OCI-LY3 (cell line): ENCODE data around the gene FAM209B.
"Not testable (repeated sequence)": the region's sequence is repeated elsewhere in the genome, so short reads cannot be mapped to it uniquely, and the experiment has no call there.

Experiments used
- H2AFZ ChIP-seq: fragments of 200-600, 300-600 bp; shearing (Covaris generic); 2 replicates; pipeline ENCODE4 v1.6.0; 2014; ENCODE audit warnings: antibody characterized with exemption, low read depth, low read length
- H3K27ac ChIP-seq: fragments of 200-600, 300-600 bp; sonication (generic); 2 replicates; pipeline ENCODE4 v1.5.1; 2014; ENCODE audit warnings: mild to moderate bottlenecking, low read length, moderate library complexity, mixed read lengths
- H3K27me3 ChIP-seq: fragments of 200-600, 300-600 bp; sonication (generic); 2 replicates; pipeline ENCODE4 v1.6.1; 2014; ENCODE audit warnings: low read depth, low read length, mixed read lengths
- H3K36me3 ChIP-seq: fragments of 200-600, 300-600 bp; sonication (generic); replicated peaks from 2 replicates; pipeline ENCODE3; 2014; ENCODE audit warnings: low read depth, low read length, mixed read lengths
- H3K4me1 ChIP-seq: fragments of 300-600, 200-600 bp; sonication (generic); 2 replicates; pipeline ENCODE4 v1.6.1; 2014; ENCODE audit warnings: low read length, mixed read lengths
- H3K4me2 ChIP-seq: fragments of 200-600, 300-600 bp; sonication (generic); 2 replicates; pipeline ENCODE4 v1.6.1; 2014; ENCODE audit warnings: low read length, mixed read lengths
- H3K4me3 ChIP-seq: fragments of 300-600, 200-600 bp; sonication (generic); 2 replicates; pipeline ENCODE4 v1.5.1; 2014; ENCODE audit warnings: antibody characterized with exemption, mild to moderate bottlenecking, low read length, moderate library complexity
- H3K79me2 ChIP-seq: fragments of 300-600, 200-600 bp; shearing (Covaris generic); 2 replicates; pipeline ENCODE4 v1.6.1; 2014; ENCODE audit warnings: mild to moderate bottlenecking, low read length, mixed read lengths
- H3K9ac ChIP-seq: fragments of 300-600, 200-600 bp; shearing (Covaris generic); 2 replicates; pipeline ENCODE4 v1.6.0; 2014; ENCODE audit warnings: mild to moderate bottlenecking, low read length, moderate library complexity
- H3K9me3 ChIP-seq: fragments of 200-600, 300-600 bp; shearing (Covaris generic); 2 replicates; pipeline ENCODE4 v1.6.1; 2014; ENCODE audit warnings: low read length, mixed read lengths; ENCODE audit not compliant: insufficient read depth
- H4K20me1 ChIP-seq: fragments of 200-600, 300-600 bp; sonication (generic); 2 replicates; pipeline ENCODE4 v1.6.1; 2016; ENCODE audit warnings: low read length, mixed read lengths; ENCODE audit not compliant: insufficient read depth
- EZH2phosphoT487 ChIP-seq: fragments of 200-600 bp; shearing (Covaris generic); IDR thresholded peaks from 2 replicates; pipeline ENCODE4 v1.6.1; 2018; ENCODE audit warnings: antibody characterized with exemption, mixed run types, low read depth
- TF ChIP-seq, protein P1 (sequence below): fragments of 200-600, 300-600 bp; sonication (generic); IDR thresholded peaks from 2 replicates; pipeline ENCODE4 v1.5.1; 2014; ENCODE audit warnings: antibody characterized with exemption, low read length, low read depth

The FAM209B gene, protein sequence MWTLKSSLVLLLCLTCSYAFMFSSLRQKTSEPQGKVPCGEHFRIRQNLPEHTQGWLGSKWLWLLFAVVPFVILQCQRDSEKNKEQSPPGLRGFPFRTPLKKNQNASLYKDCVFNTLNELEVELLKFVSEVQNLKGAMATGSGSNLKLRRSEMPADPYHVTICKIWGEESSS

DNA sequence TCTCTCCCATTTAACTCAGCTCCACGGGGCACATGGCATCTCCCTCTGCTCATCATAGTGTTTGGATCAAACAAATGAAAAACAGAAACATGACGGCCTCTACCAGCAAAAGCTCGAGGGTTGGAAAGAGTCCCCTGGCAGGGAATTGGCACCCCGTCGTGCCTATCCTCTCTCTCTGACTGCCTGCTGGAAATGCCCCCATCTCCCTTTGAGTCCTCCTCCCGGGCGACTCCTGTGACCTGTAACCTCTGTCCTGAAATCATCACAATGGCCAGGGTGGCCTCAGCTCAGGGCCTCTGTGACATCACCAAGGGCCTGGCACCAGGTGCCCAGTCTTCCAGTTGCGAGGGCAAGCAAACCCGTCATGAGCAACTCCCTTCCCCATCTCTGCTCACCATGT, at the start of gene FAM209B:
Gene FAM209B, plus strand, starts transcription at position 301 of the 400 bp plus-strand sequence. Its CDS starts 96 bp downstream, at position 397.
- not testable (repeated sequence) for H3K36me3 ChIP-seq, H3K4me1 ChIP-seq, H4K20me1 ChIP-seq, H3K9ac ChIP-seq, H2AFZ ChIP-seq, H3K79me2 ChIP-seq, H3K27ac ChIP-seq, H3K4me2 ChIP-seq, H3K27me3 ChIP-seq, H3K9me3 ChIP-seq, H3K4me3 ChIP-seq

DNA sequence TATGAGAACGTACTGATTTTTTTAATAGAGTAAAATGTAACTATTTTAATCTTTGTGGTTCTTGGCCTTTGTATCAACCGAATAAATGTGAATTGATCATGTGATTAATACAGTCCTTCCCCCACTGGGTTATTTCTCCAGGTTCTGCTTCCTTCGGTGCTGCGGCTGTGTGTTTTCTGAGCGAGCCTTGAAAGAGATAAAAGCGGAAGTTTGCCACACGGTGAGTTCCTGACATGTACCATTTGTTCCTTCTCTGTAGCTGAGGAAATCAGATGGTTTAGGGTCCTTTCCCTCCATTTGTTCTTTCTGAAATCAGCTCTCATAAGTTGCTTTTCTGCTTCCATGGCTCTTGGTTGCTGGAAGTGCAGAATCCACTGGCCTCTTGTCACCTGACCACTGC, 49.1 kb upstream of the FAM209B start:
- Histone ChIP-seq H3K9me3 (no peaks in the 10 kb centered on the region), H3K27me3 (no peaks in the 10 kb centered on the region), H4K20me1 (0 out of 2 replicates have a peak, but pooled peaks cover 4% of the 10 kb centered on the region), H3K4me3 (peak overlapping the region; percentile 13; the same call in 1 of the 2 replicates), H3K36me3 (peaks cover 58% of the 10 kb centered on the region), H3K27ac (peak overlapping the region; percentile 40), H2AFZ (no peak overlapping the region), H3K4me2 (peak overlapping the region; percentile 31), H3K4me1 (peaks cover 10% of the 10 kb centered on the region; the same call in 1 of the 2 replicates), H3K9ac (0 out of 2 replicates have a peak overlapping the region, but pooled peaks have one; percentile 11), H3K79me2 (peaks cover 5% of the 10 kb centered on the region; the same call in 1 of the 2 replicates)
- TF ChIP-seq, protein P1, sequence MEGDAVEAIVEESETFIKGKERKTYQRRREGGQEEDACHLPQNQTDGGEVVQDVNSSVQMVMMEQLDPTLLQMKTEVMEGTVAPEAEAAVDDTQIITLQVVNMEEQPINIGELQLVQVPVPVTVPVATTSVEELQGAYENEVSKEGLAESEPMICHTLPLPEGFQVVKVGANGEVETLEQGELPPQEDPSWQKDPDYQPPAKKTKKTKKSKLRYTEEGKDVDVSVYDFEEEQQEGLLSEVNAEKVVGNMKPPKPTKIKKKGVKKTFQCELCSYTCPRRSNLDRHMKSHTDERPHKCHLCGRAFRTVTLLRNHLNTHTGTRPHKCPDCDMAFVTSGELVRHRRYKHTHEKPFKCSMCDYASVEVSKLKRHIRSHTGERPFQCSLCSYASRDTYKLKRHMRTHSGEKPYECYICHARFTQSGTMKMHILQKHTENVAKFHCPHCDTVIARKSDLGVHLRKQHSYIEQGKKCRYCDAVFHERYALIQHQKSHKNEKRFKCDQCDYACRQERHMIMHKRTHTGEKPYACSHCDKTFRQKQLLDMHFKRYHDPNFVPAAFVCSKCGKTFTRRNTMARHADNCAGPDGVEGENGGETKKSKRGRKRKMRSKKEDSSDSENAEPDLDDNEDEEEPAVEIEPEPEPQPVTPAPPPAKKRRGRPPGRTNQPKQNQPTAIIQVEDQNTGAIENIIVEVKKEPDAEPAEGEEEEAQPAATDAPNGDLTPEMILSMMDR = no peak
- no peak for TF ChIP-seq EZH2phosphoT487

DNA sequence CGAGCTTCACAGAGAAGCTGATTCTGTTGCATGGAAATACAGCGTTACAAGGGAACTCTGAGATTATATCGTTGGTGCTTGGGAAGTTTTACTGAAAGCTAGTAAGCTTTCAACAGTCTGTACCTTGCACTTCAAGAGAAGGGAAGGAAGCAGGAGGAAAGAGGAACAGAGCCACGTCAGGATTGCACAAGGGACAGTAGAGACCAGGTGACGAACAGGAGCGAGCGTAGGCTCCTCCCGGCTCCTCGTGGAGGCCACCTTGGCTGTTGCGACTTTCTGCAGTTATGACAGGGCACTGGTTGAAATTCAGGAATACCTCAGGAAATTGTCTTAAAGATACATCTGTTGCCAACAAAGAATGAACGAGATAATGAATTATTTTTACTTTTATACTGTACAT, 45.8 kb upstream of the FAM209B start:
- peaks cover 10% of the 10 kb centered on the region; the same call in 1 of the 2 replicates for H3K4me1 ChIP-seq
- no peak overlapping the region for H2AFZ ChIP-seq
- H3K27me3 ChIP-seq = no peaks in the 10 kb centered on the region
- no peak overlapping the region for H3K9ac ChIP-seq
- TF ChIP-seq, protein P1 = no peak
- no peak overlapping the region for H3K4me2 ChIP-seq
- no peak overlapping the region for H3K4me3 ChIP-seq
- H3K27ac ChIP-seq = no peak overlapping the region
- H3K79me2 ChIP-seq = peaks cover 9% of the 10 kb centered on the region; the same call in 1 of the 2 replicates
- H4K20me1 ChIP-seq = 0 out of 2 replicates have a peak, but pooled peaks cover 4% of the 10 kb centered on the region
- H3K9me3 ChIP-seq = no peaks in the 10 kb centered on the region
- peaks cover 46% of the 10 kb centered on the region for H3K36me3 ChIP-seq

DNA sequence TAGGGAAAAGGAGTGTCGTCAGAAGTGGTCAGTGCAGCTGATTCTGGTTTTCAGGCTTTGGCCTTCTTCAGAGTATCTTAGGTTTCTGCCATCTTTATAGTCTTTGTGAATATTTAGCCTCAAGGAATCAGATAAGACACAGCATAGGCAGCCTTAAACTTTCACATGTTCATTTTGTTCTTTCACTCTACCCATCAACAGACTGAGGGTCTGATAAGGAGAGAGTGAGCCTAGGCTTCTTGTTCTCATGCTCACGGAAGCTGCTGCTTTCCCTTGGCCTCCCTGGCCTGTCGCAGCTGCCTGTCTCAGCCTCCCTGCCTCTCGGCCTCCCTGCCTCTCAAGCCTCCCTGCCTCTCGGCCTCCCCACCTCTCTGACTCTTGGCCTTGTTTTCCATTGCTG, 44.5 kb upstream of the FAM209B start:
- H3K4me1 ChIP-seq = peaks cover 8% of the 10 kb centered on the region; the same call in 1 of the 2 replicates
- H3K27ac ChIP-seq = no peak overlapping the region
- TF ChIP-seq EZH2phosphoT487 = no peak
- TF ChIP-seq, protein P1 = no peak
- no peak overlapping the region for H3K4me2 ChIP-seq
- 0 out of 2 replicates have a peak, but pooled peaks cover 4% of the 10 kb centered on the region for H4K20me1 ChIP-seq
- no peak overlapping the region for H2AFZ ChIP-seq
- no peak overlapping the region for H3K4me3 ChIP-seq
- H3K79me2 ChIP-seq = peaks cover 9% of the 10 kb centered on the region; the same call in 1 of the 2 replicates
- no peak overlapping the region for H3K9ac ChIP-seq
- peaks cover 49% of the 10 kb centered on the region for H3K36me3 ChIP-seq
- H3K9me3 ChIP-seq = no peaks in the 10 kb centered on the region
- H3K27me3 ChIP-seq = no peaks in the 10 kb centered on the region
